HEK293 (cell line): ENCODE results near the gene STK4.

Source experiments
- CTCF ChIP-seq: fragments of 450-650 bp; formaldehyde crosslinking; IDR thresholded peaks from 2 replicates; pipeline ENCODE4 v1.5.1; 2016; ENCODE audit warnings: missing biosample characterization, missing genetic modification characterization
- ZBTB8A ChIP-seq: fragments of 450-650 bp; formaldehyde crosslinking; IDR thresholded peaks from 2 replicates; pipeline ENCODE4 v1.5.1; 2016; ENCODE audit warnings: missing biosample characterization, missing genetic modification characterization
- ZFP3 ChIP-seq: fragments of 450-650 bp; formaldehyde crosslinking; IDR thresholded peaks from 2 replicates; pipeline ENCODE4 v1.5.1; 2016; ENCODE audit warnings: low read depth, missing biosample characterization, missing genetic modification characterization
- ZNF146 ChIP-seq: fragments of 450-650 bp; formaldehyde crosslinking; IDR thresholded peaks from 2 replicates; pipeline ENCODE4 v1.5.1; 2016; ENCODE audit warnings: missing biosample characterization, missing genetic modification characterization
- ZNF391 ChIP-seq: fragments of 450-650 bp; formaldehyde crosslinking; IDR thresholded peaks from 2 replicates; pipeline ENCODE4 v1.5.1; 2016; ENCODE audit warnings: low read depth, missing biosample characterization, missing genetic modification characterization, borderline replicate concordance

GRCh38 chr20:44921447-44921846, 44.9 kb upstream of the STK4 start:
- TF ChIP-seq ZNF146 (no peak), ZFP3 (tag by site-specific recombination) (no peak), ZNF391 (tag by site-specific recombination) (no peak), CTCF (tag by site-specific recombination) (no peak), ZBTB8A (tag by site-specific recombination) (no peak)
